GM23248 (cell line): ENCODE measurements around the gene KLHL36.

Experiments used
- EZH2 ChIP-seq: fragments of 200-600 bp; sonication (generic); IDR thresholded peaks from 2 replicates; pipeline ENCODE4 v1.6.1; 2018; ENCODE audit warnings: antibody characterized with exemption, mild to moderate bottlenecking; ENCODE audit not compliant: insufficient read depth, poor library complexity, severe bottlenecking
- EZH2phosphoT487 ChIP-seq: fragments of 200-600 bp; sonication (generic); IDR thresholded peaks from 2 replicates; pipeline ENCODE4 v1.6.1; 2018; ENCODE audit warnings: antibody characterized with exemption, moderate library complexity, mild to moderate bottlenecking, low read depth; ENCODE audit not compliant: insufficient read depth

GRCh38 chr16:84637709-84638108 is 10.6 kb upstream of the KLHL36 start:
- no peak for TF ChIP-seq EZH2phosphoT487
- TF ChIP-seq EZH2: no peak
